Mucosa of descending colon (tissue), 3 donors: Measurements from ENCODE around the gene FAM168B. TPM values are rescaled to one million over a fixed set of nuclear protein-coding genes. Genes with fewer than 3 reads are reported as not detected.
"Not testable (repeated sequence)": the region's sequence is repeated elsewhere in the genome, so short reads cannot be mapped to it uniquely, and the experiment has no call there.

ENCODE experiments used
- ATAC-seq: fragments of 200-7000 bp; cut with Tn5 transposase; one replicate; pipeline ENCODE4 v1.9.1; 2020; ENCODE audit warnings: mild to moderate bottlenecking, moderate library complexity
- DNase-seq, 3 donors: peaks; one replicate each; pipeline ENCODE4 v3.0.0-alpha.2; 2020
- H3K36me3 ChIP-seq: fragments of 200-600 bp; one replicate; pipeline ENCODE4 v1.8.0; 2021; ENCODE audit warnings: low read depth, mild to moderate bottlenecking
- H3K4me1 ChIP-seq: fragments of 200-600 bp; one replicate; pipeline ENCODE4 v1.8.0; 2021; ENCODE audit warnings: low read depth, mild to moderate bottlenecking
- H3K4me3 ChIP-seq: fragments of 200-600 bp; one replicate; pipeline ENCODE4 v1.8.0; 2021; ENCODE audit warnings: mild to moderate bottlenecking
- H3K9me3 ChIP-seq: fragments of 200-600 bp; one replicate; pipeline ENCODE4 v1.8.0; 2021; ENCODE audit warnings: mild to moderate bottlenecking
- CTCF ChIP-seq: fragments of 200-600 bp; IDR thresholded peaks from one replicate; pipeline ENCODE4 v1.8.0; 2022; ENCODE audit warnings: antibody characterized with exemption, mild to moderate bottlenecking
- intact Hi-C, 2 donors: fragments of 100-400 bp; cut with DNase I in 1 of 2; cut with micrococcal nuclease in 1 of 2; formaldehyde crosslinking; loops; one replicate each; pipeline versions ENCODE4 v1.11.0 to v1.11.1; 2022; cut with DNase I, micrococcal nuclease
- total RNA-seq, 3 donors: library from RNA; stranded (reverse); fragmentation: NEBNext Ultra II Directional in 2 of 3; extraction: Animal tissue kit (Norgen Biotek cat#: 25700) in 2 of 3; gene quantifications; one replicate each; pipeline versions ENCODE4 v1.2.1 to v1.2.4, GENCODE V29; 2021 to 2023
- donor health status: DM: no; HTN: no; CAD: no; lungs with moderate emphysema.
- donor health status: DM: no; HTN: no; CAD: no.
- donor health status: DM: no; HTN: yes; CAD: no.

FAM168B gene
- total RNA-seq, 3 donors from 2014 or later: 79.1 to 131 (median 86.1) TPM

GRCh38 chr2:131122496-131122895 is 29.2 kb upstream of the FAM168B start:
- Histone ChIP-seq H3K36me3 (peaks cover 3% of the 10 kb centered on the region), H3K4me1 (peaks cover 3% of the 10 kb centered on the region), H3K4me3 (no peak overlapping the region), H3K9me3 (no peaks in the 10 kb centered on the region)
- ATAC-seq: no peak
- no peak for TF ChIP-seq CTCF
- DNase-seq: no peak
- intact Hi-C loops: no loop called here

GRCh38 chr2:131121464-131121863 is 28.2 kb upstream of the FAM168B start:
- Histone ChIP-seq H3K4me3 (no peak overlapping the region), H3K36me3 (peaks cover 3% of the 10 kb centered on the region), H3K4me1 (peaks cover 3% of the 10 kb centered on the region), H3K9me3 (no peaks in the 10 kb centered on the region)
- DNase-seq: no peak
- intact Hi-C loops: no loop called here
- no peak for ATAC-seq
- TF ChIP-seq CTCF: no peak

- ATAC-seq (peak; percentile 88), DNase-seq (peak in 1 of 3 donors; percentile 19)
- no peak for TF ChIP-seq CTCF
- Histone ChIP-seq H3K9me3 (no peaks in the 10 kb centered on the region), H3K4me3 (no peak overlapping the region), H3K36me3 (peaks cover 2% of the 10 kb centered on the region), H3K4me1 (peaks cover 3% of the 10 kb centered on the region)
- intact Hi-C loops: no loop called here
Measured at GRCh38 chr2:131120815-131121317, 27.6 kb upstream of the FAM168B start.

GRCh38 chr2:131115752-131116151 is 22.5 kb upstream of the FAM168B start:
- no peak for TF ChIP-seq CTCF
- no peaks in the 10 kb centered on the region for H3K36me3 ChIP-seq
- H3K4me1 ChIP-seq: peaks cover 3% of the 10 kb centered on the region
- no peak for ATAC-seq
- no peak overlapping the region for H3K4me3 ChIP-seq
- no peaks in the 10 kb centered on the region for H3K9me3 ChIP-seq
- intact Hi-C loops: no loop called here
- DNase-seq: no peak

- ATAC-seq, DNase-seq: not testable (repeated sequence)
Measured at GRCh38 chr2:131114950-131115349, 21.7 kb upstream of the FAM168B start.

GRCh38 chr2:131113566-131114227 is 20.4 kb upstream of the FAM168B start:
- Histone ChIP-seq H3K4me1 (no peaks in the 10 kb centered on the region), H3K4me3 (no peak overlapping the region), H3K36me3 (no peaks in the 10 kb centered on the region), H3K9me3 (no peaks in the 10 kb centered on the region)
- DNase-seq: no peak
- intact Hi-C loops: no loop called here
- no peak for TF ChIP-seq CTCF
- ATAC-seq: no peak

More at GRCh38 chr2:131114950-131115349, 21.7 kb upstream of the FAM168B start:
- H3K36me3 ChIP-seq, H3K4me3 ChIP-seq, intact Hi-C loops, H3K4me1 ChIP-seq, H3K9me3 ChIP-seq: not testable (repeated sequence)
